Neural cell (in vitro differentiated cells): ENCODE measurements around the gene STX7. TPM values are rescaled to one million over a fixed set of nuclear protein-coding genes. Genes with fewer than 3 reads are reported as not detected.

Experiments
- H2AFZ ChIP-seq: fragments of 200-600, 300-800 bp; sonication (generic), shearing (Covaris generic); 2 replicates; pipeline ENCODE4 v1.6.0; 2014; ENCODE audit warnings: low read depth, mild to moderate bottlenecking, antibody characterized with exemption, low read length, moderate library complexity
- H3F3A ChIP-seq: fragments of 200-600 bp; shearing (Covaris generic); 2 replicates; pipeline ENCODE4 v1.6.1; 2016; ENCODE audit warnings: mild to moderate bottlenecking, moderate library complexity, mixed read lengths, antibody characterized with exemption, low read length; ENCODE audit not compliant: insufficient read depth, poor library complexity, severe bottlenecking
- H3K27ac ChIP-seq: fragments of 200-600, 300-800 bp; sonication (generic), shearing (Covaris generic); 2 replicates; pipeline ENCODE4 v1.5.1; 2014; ENCODE audit warnings: mild to moderate bottlenecking, low read length, moderate library complexity
- H3K27me3 ChIP-seq: fragments of 300-800, 200-600 bp; sonication (generic), shearing (Covaris generic); 2 replicates; pipeline ENCODE4 v1.6.0; 2014; ENCODE audit warnings: mild to moderate bottlenecking, low read depth, low read length, moderate library complexity; ENCODE audit not compliant: insufficient read depth
- H3K36me3 ChIP-seq: fragments of 300-800, 200-600 bp; sonication (generic), shearing (Covaris generic); 2 replicates; pipeline ENCODE4 v1.5.1; 2014; ENCODE audit warnings: mild to moderate bottlenecking, antibody characterized with exemption, low read length, moderate library complexity; ENCODE audit not compliant: insufficient read depth
- H3K4me2 ChIP-seq: fragments of 300-800, 200-600 bp; sonication (generic), shearing (Covaris generic); 2 replicates; pipeline ENCODE4 v1.6.0; 2014; ENCODE audit warnings: mild to moderate bottlenecking, low read length
- H3K4me3 ChIP-seq: fragments of 300-800, 200-600 bp; sonication (generic), shearing (Covaris generic); 2 replicates; pipeline ENCODE4 v1.5.1; 2014; ENCODE audit warnings: mild to moderate bottlenecking, low read length, moderate library complexity
- H3K79me2 ChIP-seq: fragments of 200-600 bp; shearing (Covaris generic); replicated peaks from 2 replicates; pipeline ENCODE4 v1.6.0; 2014; ENCODE audit warnings: mild to moderate bottlenecking, low read length, moderate library complexity; ENCODE audit not compliant: insufficient read depth
- H3K9ac ChIP-seq: fragments of 300-800, 200-600 bp; sonication (generic), shearing (Covaris generic); 2 replicates; pipeline ENCODE4 v1.6.1; 2016; ENCODE audit warnings: mild to moderate bottlenecking, low read length, mixed read lengths
- H3K9me2 ChIP-seq: fragments of 200-600 bp; shearing (Covaris generic); 2 replicates; pipeline ENCODE4 v1.6.1; 2016; ENCODE audit warnings: mild to moderate bottlenecking, low read length, mixed read lengths; ENCODE audit not compliant: insufficient read depth
- H3K9me3 ChIP-seq: fragments of 200-600, 300-800 bp; sonication (generic), shearing (Covaris generic); 2 replicates; pipeline ENCODE4 v1.6.1; 2016; ENCODE audit warnings: mild to moderate bottlenecking, mixed run types, low read length, moderate library complexity, mixed read lengths
- H4K20me1 ChIP-seq: fragments of 200-600 bp; shearing (Covaris generic); 2 replicates; pipeline ENCODE4 v1.6.1; 2016; ENCODE audit warnings: mild to moderate bottlenecking, mixed run types; ENCODE audit not compliant: insufficient read depth
- EP300 ChIP-seq: fragments of 450-650 bp; conservative IDR thresholded peaks from 2 replicates; pipeline ENCODE4 v1.6.1; 2014; ENCODE audit warnings: antibody characterized with exemption, mild to moderate bottlenecking, moderate library complexity; ENCODE audit not compliant: poor library complexity, severe bottlenecking
- EZH2 ChIP-seq: fragments of 200-600, 300-800 bp; shearing (Covaris generic), sonication (generic); IDR thresholded peaks from 2 replicates; pipeline ENCODE4 v1.6.1; 2014; ENCODE audit warnings: antibody characterized with exemption, low read length, borderline replicate concordance, mild to moderate bottlenecking; ENCODE audit not compliant: insufficient read depth, poor library complexity, severe bottlenecking
- MXI1 ChIP-seq: fragments of 450-650 bp; conservative IDR thresholded peaks from 2 replicates; pipeline ENCODE4 v1.6.1; 2014; ENCODE audit warnings: antibody characterized with exemption, mild to moderate bottlenecking; ENCODE audit not compliant: poor library complexity, severe bottlenecking
- POLR2AphosphoS5 ChIP-seq: IDR thresholded peaks from 2 replicates; pipeline ENCODE4 v1.6.1; 2012
- RAD21 ChIP-seq: fragments of 450-650 bp; conservative IDR thresholded peaks from 2 replicates; pipeline ENCODE4 v1.6.1; 2014; ENCODE audit warnings: antibody characterized with exemption, mild to moderate bottlenecking, moderate library complexity
- REST ChIP-seq: IDR thresholded peaks from 2 replicates; pipeline ENCODE4 v1.6.1; 2012; ENCODE audit warnings: borderline replicate concordance
- SMC3 ChIP-seq: fragments of 450-650 bp; conservative IDR thresholded peaks from 2 replicates; pipeline ENCODE4 v1.6.1; 2014; ENCODE audit warnings: antibody characterized with exemption, mild to moderate bottlenecking, moderate library complexity; ENCODE audit not compliant: poor library complexity
- TAF1 ChIP-seq: IDR thresholded peaks from 2 replicates; pipeline ENCODE4 v1.6.1; 2012; ENCODE audit warnings: low read depth
- polyA plus RNA-seq: library from polyadenylated mRNA; depleted of rRNA; stranded (reverse); fragments of >200 nt; gene quantifications from 2 replicates; pipeline ENCODE4 v1.2.3, GENCODE V29; 2014
- TF ChIP-seq, protein P1 (sequence below): fragments of 450-650 bp; IDR thresholded peaks from 2 replicates; pipeline ENCODE4 v1.5.1; 2014; ENCODE audit warnings: antibody characterized with exemption, mild to moderate bottlenecking, moderate library complexity; ENCODE audit not compliant: poor library complexity, severe bottlenecking

The STX7 gene
- polyA plus RNA-seq, 1 donor from 2014 or later, result 79.5 TPM

DNA sequence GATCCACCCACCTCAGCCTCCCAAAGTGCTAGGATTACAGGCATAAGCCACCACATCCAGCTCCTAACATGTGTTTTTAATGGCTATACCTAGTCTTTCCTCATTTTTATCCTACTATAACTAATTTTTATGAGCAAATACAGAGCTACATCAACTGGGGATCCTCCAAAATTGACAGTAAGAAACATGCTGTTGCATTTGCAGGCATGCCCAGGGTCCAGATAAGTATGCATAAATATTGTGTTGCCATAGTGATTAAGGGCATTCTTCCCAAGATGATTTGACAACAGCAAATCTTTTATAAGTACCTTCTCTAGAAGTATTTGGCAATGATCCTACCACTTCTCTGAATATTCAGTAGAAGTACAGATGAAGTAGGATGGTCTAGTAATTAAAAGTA, 69.7 kb downstream of the STX7 start:
- Histone ChIP-seq H3K9me3 (no peaks in the 10 kb centered on the region), H3K4me3 (no peak overlapping the region), H3K36me3 (no peaks in the 10 kb centered on the region), H3K4me2 (no peak overlapping the region), H3K9me2 (no peaks in the 10 kb centered on the region), H3K27me3 (no peaks in the 10 kb centered on the region), H3F3A (no peaks in the 10 kb centered on the region), H3K9ac (no peak overlapping the region), H4K20me1 (no peaks in the 10 kb centered on the region), H3K27ac (no peak overlapping the region), H3K79me2 (no peaks in the 10 kb centered on the region), H2AFZ (no peak overlapping the region)
- TF ChIP-seq POLR2AphosphoS5 (no peak), RAD21 (no peak), EP300 (no peak), SMC3 (no peak)

DNA sequence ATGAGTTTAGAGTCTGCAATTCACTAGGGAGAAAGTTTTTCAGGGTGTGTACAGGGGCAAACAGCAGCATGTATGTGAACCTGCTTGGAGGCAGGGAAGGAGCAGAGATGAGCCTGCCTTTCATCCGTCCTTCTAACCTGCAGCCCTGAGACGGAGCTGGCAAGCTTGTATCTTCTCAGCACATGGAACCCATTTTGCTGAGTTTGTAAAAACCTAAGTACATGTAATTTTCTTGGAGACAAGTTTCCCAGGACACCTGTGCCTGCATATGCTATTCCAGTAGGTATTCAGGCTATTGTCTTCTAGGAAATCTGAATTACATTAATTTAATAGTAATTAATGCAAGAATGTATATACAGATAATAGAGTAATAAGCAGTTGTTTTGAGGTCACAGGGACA, 82.8 kb downstream of the STX7 start:
- Histone ChIP-seq H3K79me2 (no peaks in the 10 kb centered on the region), H3K4me3 (no peak overlapping the region), H3K27me3 (no peaks in the 10 kb centered on the region), H2AFZ (no peak overlapping the region), H3K9ac (no peak overlapping the region), H4K20me1 (no peaks in the 10 kb centered on the region), H3K9me2 (no peaks in the 10 kb centered on the region), H3K4me2 (no peak overlapping the region), H3K27ac (no peak overlapping the region), H3F3A (no peaks in the 10 kb centered on the region), H3K36me3 (no peaks in the 10 kb centered on the region), H3K9me3 (no peaks in the 10 kb centered on the region)
- TF ChIP-seq REST (no peak), MXI1 (no peak), EZH2 (no peak), SMC3 (no peak)

GRCh38 chr6:132425176-132425575, 87.7 kb downstream of the STX7 start:
- TF ChIP-seq SMC3, result no peak
- no peak for TF ChIP-seq TAF1
- no peak for TF ChIP-seq POLR2AphosphoS5
- no peak for TF ChIP-seq EZH2
- no peak for TF ChIP-seq RAD21
- TF ChIP-seq EP300, result no peak
- no peak for TF ChIP-seq MXI1
- no peak for TF ChIP-seq REST
- TF ChIP-seq, protein P1, sequence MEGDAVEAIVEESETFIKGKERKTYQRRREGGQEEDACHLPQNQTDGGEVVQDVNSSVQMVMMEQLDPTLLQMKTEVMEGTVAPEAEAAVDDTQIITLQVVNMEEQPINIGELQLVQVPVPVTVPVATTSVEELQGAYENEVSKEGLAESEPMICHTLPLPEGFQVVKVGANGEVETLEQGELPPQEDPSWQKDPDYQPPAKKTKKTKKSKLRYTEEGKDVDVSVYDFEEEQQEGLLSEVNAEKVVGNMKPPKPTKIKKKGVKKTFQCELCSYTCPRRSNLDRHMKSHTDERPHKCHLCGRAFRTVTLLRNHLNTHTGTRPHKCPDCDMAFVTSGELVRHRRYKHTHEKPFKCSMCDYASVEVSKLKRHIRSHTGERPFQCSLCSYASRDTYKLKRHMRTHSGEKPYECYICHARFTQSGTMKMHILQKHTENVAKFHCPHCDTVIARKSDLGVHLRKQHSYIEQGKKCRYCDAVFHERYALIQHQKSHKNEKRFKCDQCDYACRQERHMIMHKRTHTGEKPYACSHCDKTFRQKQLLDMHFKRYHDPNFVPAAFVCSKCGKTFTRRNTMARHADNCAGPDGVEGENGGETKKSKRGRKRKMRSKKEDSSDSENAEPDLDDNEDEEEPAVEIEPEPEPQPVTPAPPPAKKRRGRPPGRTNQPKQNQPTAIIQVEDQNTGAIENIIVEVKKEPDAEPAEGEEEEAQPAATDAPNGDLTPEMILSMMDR, result no peak
- H3K9ac ChIP-seq, result no peak overlapping the region
- H3K79me2 ChIP-seq, result no peaks in the 10 kb centered on the region
- no peak overlapping the region for H3K4me3 ChIP-seq
- no peaks in the 10 kb centered on the region for H3K36me3 ChIP-seq
- H2AFZ ChIP-seq, result no peak overlapping the region
- H3F3A ChIP-seq, result no peaks in the 10 kb centered on the region
- no peak overlapping the region for H3K4me2 ChIP-seq
- no peaks in the 10 kb centered on the region for H3K27me3 ChIP-seq
- no peaks in the 10 kb centered on the region for H3K9me2 ChIP-seq
- H4K20me1 ChIP-seq, result no peaks in the 10 kb centered on the region
- H3K9me3 ChIP-seq, result no peaks in the 10 kb centered on the region
- H3K27ac ChIP-seq, result no peak overlapping the region
